PC-9 (cell line): ENCODE results near the gene ABLIM1. TPM values are rescaled to one million over a fixed set of nuclear protein-coding genes. Genes with fewer than 3 reads are reported as not detected.

ENCODE experiments used
- BruUV-seq: library from RNA; stranded (reverse); fragments of 400-500 nt; replicated peaks from 2 replicates; lab custom pipeline; 2021; lab: Mats Ljungman, UMichigan
- CTCF ChIA-PET: fragments of 300-600 bp; sonication (Branson Sonifier 250); formaldehyde crosslinking; loops from one replicate; lab custom pipeline; 2022; ENCODE audit warnings: antibody characterized with exemption; lab: Charles Lee
- POLR2A ChIA-PET: fragments of 300-600 bp; sonication (Branson Sonifier 250); formaldehyde crosslinking; loops from one replicate; lab custom pipeline; 2022; ENCODE audit warnings: antibody characterized with exemption; ENCODE audit not compliant: unreplicated experiment; lab: Charles Lee
- DNase-seq, 2 experiments: peaks; one replicate each; pipeline versions ENCODE4 v3.0.0 to v3.0.0-alpha.2; 2015 to 2022; ENCODE audit warnings: mixed read lengths in 1 of 2
- H2AFZ ChIP-seq: fragments of 200-600 bp; sonication (generic); 2 replicates; pipeline ENCODE4 v1.8.1; 2017; ENCODE audit warnings: antibody characterized with exemption
- H3F3A ChIP-seq: fragments of 200-600 bp; sonication (generic); 2 replicates; pipeline ENCODE4 v1.8.1; 2017; ENCODE audit warnings: antibody characterized with exemption, mild to moderate bottlenecking, low read depth; ENCODE audit not compliant: insufficient read depth
- H3K27ac ChIP-seq: fragments of 200-600 bp; sonication (generic); 2 replicates; pipeline ENCODE4 v1.6.1; 2016; ENCODE audit warnings: mixed run types
- H3K27me3 ChIP-seq: fragments of 200-600 bp; sonication (generic); 2 replicates; pipeline ENCODE4 v1.6.1; 2016; ENCODE audit warnings: low read depth, mixed run types; ENCODE audit not compliant: insufficient read depth
- H3K36me3 ChIP-seq: fragments of 200-600 bp; sonication (generic); 2 replicates; pipeline ENCODE4 v1.6.1; 2016; ENCODE audit warnings: low read depth, mixed run types
- H3K4me1 ChIP-seq: fragments of 200-600 bp; sonication (generic); replicated peaks from 2 replicates; pipeline ENCODE4 v1.6.1; 2016; ENCODE audit warnings: mixed run types; ENCODE audit not compliant: insufficient read depth
- H3K4me2 ChIP-seq: fragments of 200-600 bp; sonication (generic); 2 replicates; pipeline ENCODE4 v1.6.1; 2017; ENCODE audit warnings: mixed run types
- H3K4me3 ChIP-seq: fragments of 200-600 bp; sonication (generic); 2 replicates; pipeline ENCODE4 v1.6.1; 2016; ENCODE audit warnings: mixed run types
- H3K79me2 ChIP-seq: fragments of 200-600 bp; sonication (generic); 2 replicates; pipeline ENCODE4 v1.6.1; 2017; ENCODE audit warnings: low read depth, mixed run types
- H3K9me2 ChIP-seq: fragments of 200-600 bp; sonication (generic); 2 replicates; pipeline ENCODE4 v1.8.1; 2017; ENCODE audit warnings: mild to moderate bottlenecking; ENCODE audit not compliant: insufficient read depth
- H3K9me3 ChIP-seq: fragments of 200-600 bp; sonication (generic); 2 replicates; pipeline ENCODE4 v1.8.1; 2016; ENCODE audit warnings: low read depth; ENCODE audit not compliant: insufficient read depth
- H4K20me1 ChIP-seq: fragments of 200-600 bp; sonication (generic); 2 replicates; pipeline ENCODE4 v1.8.1; 2017; ENCODE audit not compliant: insufficient read depth
- EZH2 ChIP-seq: fragments of 200-600 bp; sonication (generic); IDR thresholded peaks from 2 replicates; pipeline ENCODE4 v1.8.0; 2017; ENCODE audit warnings: antibody characterized with exemption, low read depth
- intact Hi-C: fragments of 100-400 bp; cut with micrococcal nuclease; formaldehyde crosslinking; loops from one replicate; pipeline ENCODE4 v1.10.0; 2022; ENCODE audit not compliant: unreplicated experiment
- total RNA-seq: library from RNA; stranded (reverse); gene quantifications from 2 replicates; pipeline ENCODE4 v1.2.3, GENCODE V29; 2021
- TF ChIP-seq, protein P1 (sequence below): fragments of 200-600 bp; sonication (generic); conservative IDR thresholded peaks from 2 replicates; pipeline ENCODE4 v1.6.1; 2017; ENCODE audit warnings: mixed run types, antibody characterized with exemption, mild to moderate bottlenecking, moderate library complexity

ABLIM1 gene
- total RNA-seq, 1 experiment from 2014 or later = 68.7 TPM

- peak overlapping the region; percentile 34 for H3K4me2 ChIP-seq
- intact Hi-C loops = loop anchor here (2.0 kb wide), 1 partner anchor 13 kb away; no protein-coding TSS in a partner anchor
Observed at GRCh38 chr10:114507449-114507848, 150.6 kb downstream of the ABLIM1 start.

GRCh38 chr10:114506871-114507385 lies 151.1 kb downstream of the ABLIM1 start:
- no peak for DNase-seq
- no TSS peak for BruUV-seq
- ChIA-PET POLR2A (interaction anchor here (0.6 to 0.7 kb wide), 3 partner anchors 35 to 272 kb away, joined by 3 to 10 read pairs (median 5); no protein-coding TSS in a partner anchor), CTCF (interaction anchor here (0.5 to 0.6 kb wide), 2 partner anchors 38 to 314 kb away, joined by 3 to 7 read pairs; no protein-coding TSS in a partner anchor)
- intact Hi-C loops = loop anchor here (2.0 kb wide), 1 partner anchor 14 kb away; no protein-coding TSS in a partner anchor
- H3K4me2 ChIP-seq = peak overlapping the region; percentile 34; the same call in 1 of the 2 replicates
- H3K4me3 ChIP-seq = no peak overlapping the region
- peaks cover 47% of the 10 kb centered on the region for H3K79me2 ChIP-seq
- H3F3A ChIP-seq = peaks cover 26% of the 10 kb centered on the region
- TF ChIP-seq, protein P1, sequence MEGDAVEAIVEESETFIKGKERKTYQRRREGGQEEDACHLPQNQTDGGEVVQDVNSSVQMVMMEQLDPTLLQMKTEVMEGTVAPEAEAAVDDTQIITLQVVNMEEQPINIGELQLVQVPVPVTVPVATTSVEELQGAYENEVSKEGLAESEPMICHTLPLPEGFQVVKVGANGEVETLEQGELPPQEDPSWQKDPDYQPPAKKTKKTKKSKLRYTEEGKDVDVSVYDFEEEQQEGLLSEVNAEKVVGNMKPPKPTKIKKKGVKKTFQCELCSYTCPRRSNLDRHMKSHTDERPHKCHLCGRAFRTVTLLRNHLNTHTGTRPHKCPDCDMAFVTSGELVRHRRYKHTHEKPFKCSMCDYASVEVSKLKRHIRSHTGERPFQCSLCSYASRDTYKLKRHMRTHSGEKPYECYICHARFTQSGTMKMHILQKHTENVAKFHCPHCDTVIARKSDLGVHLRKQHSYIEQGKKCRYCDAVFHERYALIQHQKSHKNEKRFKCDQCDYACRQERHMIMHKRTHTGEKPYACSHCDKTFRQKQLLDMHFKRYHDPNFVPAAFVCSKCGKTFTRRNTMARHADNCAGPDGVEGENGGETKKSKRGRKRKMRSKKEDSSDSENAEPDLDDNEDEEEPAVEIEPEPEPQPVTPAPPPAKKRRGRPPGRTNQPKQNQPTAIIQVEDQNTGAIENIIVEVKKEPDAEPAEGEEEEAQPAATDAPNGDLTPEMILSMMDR = no peak
- TF ChIP-seq EZH2 = no peak
- no peaks in the 10 kb centered on the region for H3K27me3 ChIP-seq
- no peak overlapping the region for H2AFZ ChIP-seq
- H3K27ac ChIP-seq = peak overlapping the region; percentile 82
- H3K4me1 ChIP-seq = peaks cover 49% of the 10 kb centered on the region
- no peaks in the 10 kb centered on the region for H3K9me3 ChIP-seq
- no peaks in the 10 kb centered on the region for H3K36me3 ChIP-seq
- H4K20me1 ChIP-seq = no peaks in the 10 kb centered on the region
- H3K9me2 ChIP-seq = no peaks in the 10 kb centered on the region

More at GRCh38 chr10:114507449-114507848, 150.6 kb downstream of the ABLIM1 start:
- H3F3A ChIP-seq = peaks cover 26% of the 10 kb centered on the region
- no TSS peak for BruUV-seq
- peak overlapping the region; percentile 82 for H3K27ac ChIP-seq
- no peaks in the 10 kb centered on the region for H3K27me3 ChIP-seq
- POLR2A ChIA-PET = interaction anchor here (0.6 kb wide), 1 partner anchor 54 kb away, joined by 10 read pairs; no protein-coding TSS in a partner anchor
- no peaks in the 10 kb centered on the region for H4K20me1 ChIP-seq
- no peaks in the 10 kb centered on the region for H3K9me3 ChIP-seq
- peaks cover 48% of the 10 kb centered on the region for H3K79me2 ChIP-seq
- no peaks in the 10 kb centered on the region for H3K9me2 ChIP-seq
- CTCF ChIA-PET = interaction anchor here (0.6 kb wide), 1 partner anchor 37 kb away, joined by 3 read pairs; no protein-coding TSS in a partner anchor
- H3K4me3 ChIP-seq = no peak overlapping the region
- TF ChIP-seq, protein P1 = no peak
- TF ChIP-seq EZH2 = no peak
- no peak overlapping the region for H2AFZ ChIP-seq
- DNase-seq = peak; percentile 77 to 87
- no peaks in the 10 kb centered on the region for H3K36me3 ChIP-seq
- peaks cover 49% of the 10 kb centered on the region for H3K4me1 ChIP-seq

DNA sequence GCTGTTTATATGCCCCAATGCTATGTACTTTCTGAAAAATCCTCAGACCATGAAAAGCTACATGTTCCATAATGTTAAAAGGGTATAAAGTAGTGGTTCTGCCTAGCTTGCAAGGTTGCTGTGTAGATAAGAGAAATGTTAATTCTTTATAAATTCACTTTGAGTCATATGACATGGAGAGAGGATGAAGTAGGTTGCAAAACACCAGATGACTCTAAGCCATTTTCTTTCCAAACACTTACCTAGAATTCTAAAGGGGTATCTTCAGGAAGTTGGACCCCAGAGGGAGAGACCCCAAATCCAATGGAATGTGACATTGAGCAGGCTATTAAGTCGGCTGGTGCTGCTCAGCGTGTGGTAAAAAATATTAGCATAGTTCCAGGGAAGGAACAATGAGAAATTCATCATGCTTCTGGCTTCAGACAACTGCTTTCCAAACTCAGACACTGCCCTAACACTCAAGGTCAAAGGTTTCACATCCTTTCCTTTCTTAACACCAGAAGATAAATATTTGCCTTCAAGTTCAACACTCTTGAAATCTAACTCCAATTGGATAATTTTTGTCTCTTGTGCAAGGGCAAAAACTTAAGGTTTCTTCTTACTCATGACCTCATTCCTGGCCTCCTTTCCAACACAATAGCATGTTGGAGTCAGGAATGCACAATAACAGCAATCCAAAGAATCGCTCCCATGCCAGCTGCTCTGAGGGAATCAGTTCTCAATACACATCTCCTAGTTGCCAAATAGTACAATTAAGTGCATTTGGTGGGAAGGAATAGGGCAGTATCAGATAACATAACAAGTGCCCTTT lies 153.1 kb downstream of the ABLIM1 start:
- Histone ChIP-seq H3K36me3 (no peaks in the 10 kb centered on the region), H3K9me3 (no peaks in the 10 kb centered on the region), H3K4me1 (peaks cover 59% of the 10 kb centered on the region), H3K9me2 (no peaks in the 10 kb centered on the region), H2AFZ (no peak overlapping the region), H3K4me3 (no peak overlapping the region), H3K79me2 (peaks cover 55% of the 10 kb centered on the region), H4K20me1 (no peaks in the 10 kb centered on the region), H3K27ac (peak overlapping the region; percentile 82), H3K4me2 (peak overlapping the region; percentile 62), H3F3A (peaks cover 30% of the 10 kb centered on the region), H3K27me3 (no peaks in the 10 kb centered on the region)
- DNase-seq = peak; percentile 45 to 95
- intact Hi-C loops = loop anchor here (2.0 kb wide), 1 partner anchor 40 kb away; no protein-coding TSS in a partner anchor
- POLR2A ChIA-PET = no interaction called here
- TF ChIP-seq, protein P1 = no peak
- no peak for TF ChIP-seq EZH2
- CTCF ChIA-PET = no interaction called here
- no TSS peak for BruUV-seq
